ENCODE measurements around the gene CEBPA. TPM values are rescaled to one million over a fixed set of nuclear protein-coding genes. Genes with fewer than 3 reads are reported as not detected.

CEBPA gene
- total RNA-seq, 2 experiments from 2014 or later = 0.84 to 1.4 TPM

DNA sequence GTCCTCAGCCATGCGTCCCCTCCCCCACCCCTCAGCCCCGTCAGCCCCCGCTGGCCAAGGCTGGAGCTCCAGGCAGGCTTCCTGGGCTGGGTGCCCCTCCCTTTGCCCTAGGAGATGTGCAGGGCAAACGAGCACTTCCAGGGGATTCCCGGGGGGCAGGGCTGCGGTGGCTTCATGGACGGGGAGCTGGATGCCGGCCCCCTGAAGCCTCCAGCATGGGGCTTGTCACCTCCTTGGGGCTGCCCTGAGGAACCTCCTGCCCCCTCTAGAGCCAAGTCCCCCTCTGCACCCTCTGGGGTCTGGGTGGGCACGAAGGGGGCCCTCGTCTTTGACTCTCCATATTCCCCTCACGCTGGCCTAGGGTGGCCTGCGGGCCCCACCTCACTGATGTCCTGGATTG lies 51.3 kb downstream of the CEBPA start:
- H3K27ac Mint-ChIP-seq = no peak overlapping the region
- Histone ChIP-seq H3K4me3 (ENCODE audit: low read length) (no peak overlapping the region), H3K9me3 (ENCODE audit: control insufficient read depth in 1 of 2, insufficient read depth in 1 of 2, low read length in 2 of 2) (peaks cover under 1 to 11% of the 10 kb centered on the region in 2 experiments), H3K4me1 (ENCODE audit: insufficient read depth, low read length) (peaks cover 6% of the 10 kb centered on the region), H3K27ac (ENCODE audit: low read depth in 1 of 2, low read length in 2 of 2) (no peak overlapping the region), H3K27me3 (ENCODE audit: control insufficient read depth in 1 of 2, insufficient read depth in 2 of 2, low read length in 2 of 2) (no peaks in the 10 kb centered on the region), H3K36me3 (ENCODE audit: insufficient read depth, low read length) (no peaks in the 10 kb centered on the region)
- CTCF ChIA-PET = no interaction called here
- H3K36me3 Mint-ChIP-seq (ENCODE audit: low read depth) = no peaks in the 10 kb centered on the region
- intact Hi-C loops (cut with DNase I, micrococcal nuclease) = no loop called here
- DNase-seq (no peak), ATAC-seq (ENCODE audit: poor library complexity) (no peak)
- H3K4me3 Mint-ChIP-seq = no peak overlapping the region
- no peaks in the 10 kb centered on the region for H3K4me1 Mint-ChIP-seq (ENCODE audit: low read depth)
- H3K9me3 Mint-ChIP-seq = no peaks in the 10 kb centered on the region
- TF ChIP-seq, protein P1, sequence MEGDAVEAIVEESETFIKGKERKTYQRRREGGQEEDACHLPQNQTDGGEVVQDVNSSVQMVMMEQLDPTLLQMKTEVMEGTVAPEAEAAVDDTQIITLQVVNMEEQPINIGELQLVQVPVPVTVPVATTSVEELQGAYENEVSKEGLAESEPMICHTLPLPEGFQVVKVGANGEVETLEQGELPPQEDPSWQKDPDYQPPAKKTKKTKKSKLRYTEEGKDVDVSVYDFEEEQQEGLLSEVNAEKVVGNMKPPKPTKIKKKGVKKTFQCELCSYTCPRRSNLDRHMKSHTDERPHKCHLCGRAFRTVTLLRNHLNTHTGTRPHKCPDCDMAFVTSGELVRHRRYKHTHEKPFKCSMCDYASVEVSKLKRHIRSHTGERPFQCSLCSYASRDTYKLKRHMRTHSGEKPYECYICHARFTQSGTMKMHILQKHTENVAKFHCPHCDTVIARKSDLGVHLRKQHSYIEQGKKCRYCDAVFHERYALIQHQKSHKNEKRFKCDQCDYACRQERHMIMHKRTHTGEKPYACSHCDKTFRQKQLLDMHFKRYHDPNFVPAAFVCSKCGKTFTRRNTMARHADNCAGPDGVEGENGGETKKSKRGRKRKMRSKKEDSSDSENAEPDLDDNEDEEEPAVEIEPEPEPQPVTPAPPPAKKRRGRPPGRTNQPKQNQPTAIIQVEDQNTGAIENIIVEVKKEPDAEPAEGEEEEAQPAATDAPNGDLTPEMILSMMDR (IDR thresholded peaks at IDR 0.05) = no peak
- H3K27me3 Mint-ChIP-seq = peaks cover 11% of the 10 kb centered on the region
- POLR2A ChIA-PET = no interaction called here

DNA sequence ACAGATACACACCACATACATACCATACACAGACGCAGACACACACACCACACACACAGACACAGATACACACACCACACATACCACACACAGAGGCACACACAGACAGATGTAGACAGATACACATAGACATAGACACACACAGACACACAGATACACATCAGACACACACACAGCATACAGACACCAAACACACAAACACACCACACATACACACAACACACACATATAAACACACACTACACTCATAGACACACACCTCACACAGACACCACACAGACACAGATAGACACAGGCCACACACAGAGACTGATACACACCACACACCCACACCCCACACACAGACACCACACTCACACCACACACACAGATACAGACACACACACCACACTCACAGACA lies 51.8 kb downstream of the CEBPA start:
- H3K27ac ChIP-seq (ENCODE audit: low read depth in 1 of 2, low read length in 2 of 2) = no peak overlapping the region

More for the DNA sequence above, 51.8 kb downstream of the CEBPA start:
- Mint-ChIP-seq H3K9me3 (no peaks in the 10 kb centered on the region), H3K27me3 (peaks cover 6% of the 10 kb centered on the region), H3K36me3 (ENCODE audit: low read depth) (no peaks in the 10 kb centered on the region), H3K4me1 (ENCODE audit: low read depth) (no peaks in the 10 kb centered on the region), H3K4me3 (no peak overlapping the region), H3K27ac (no peak overlapping the region)
- Histone ChIP-seq H3K4me1 (ENCODE audit: insufficient read depth, low read length) (peaks cover 6% of the 10 kb centered on the region), H3K36me3 (ENCODE audit: insufficient read depth, low read length) (no peaks in the 10 kb centered on the region), H3K4me3 (ENCODE audit: low read length) (no peak overlapping the region), H3K27me3 (ENCODE audit: control insufficient read depth in 1 of 2, insufficient read depth in 2 of 2, low read length in 2 of 2) (no peaks in the 10 kb centered on the region), H3K9me3 (ENCODE audit: control insufficient read depth in 1 of 2, insufficient read depth in 1 of 2, low read length in 2 of 2) (peaks cover 6 to 17% of the 10 kb centered on the region in 2 experiments)
- DNase-seq (no peak), ATAC-seq (ENCODE audit: poor library complexity) (no peak)
- TF ChIP-seq, protein P1 (IDR thresholded peaks at IDR 0.05) = no peak
- intact Hi-C loops (cut with DNase I, micrococcal nuclease) = no loop called here
- ChIA-PET POLR2A (no interaction called here), CTCF (no interaction called here)

Other genes starting within 250 kb of the CEBPA start
- gene RHPN2, start 237.6 kb downstream of the CEBPA start, total RNA-seq = under 1 TPM in 1 of 2 experiments, not detected in 1; 0.08 TPM
- gene GPATCH1, start 221.4 kb downstream of the CEBPA start, total RNA-seq = 1 to 10 TPM; 4.6 to 5.5 TPM
- not detected for gene WDR88, start 170.4 kb downstream of the CEBPA start, total RNA-seq
- gene LRP3, start 108.2 kb downstream of the CEBPA start, total RNA-seq = under 1 TPM in 1 of 2 experiments, not detected in 1; 0.11 TPM
- not detected for gene SLC7A10, start 76.7 kb downstream of the CEBPA start, total RNA-seq
- gene CEBPG, start 71.2 kb upstream of the CEBPA start, total RNA-seq = 10 to 100 TPM; 15.5 TPM
- gene PEPD, start 219.3 kb upstream of the CEBPA start, total RNA-seq = 10 to 100 TPM; 17.5 to 23.0 TPM

Measured in CD4-positive, alpha-beta T cell (primary cell).